Embryonic facial prominence (tissue), 1 donor: Measurements from ENCODE around the gene CEP104.
A peak's percentile ranks its signal among the peaks of the same experiment; 100 is the strongest.

Experiments used
- DNase-seq: peaks from one replicate; pipeline ENCODE4 v3.0.0-alpha.2; 2016; ENCODE audit errors: extremely low spot score

The CEP104 gene

GRCh38 chr1:3799976-3800685, 56.9 kb downstream of the CEP104 start:
- DNase-seq, result no peak

- DNase-seq, result peak; percentile 87
These were observed 60.6 kb downstream of the CEP104 start, which contains the start of gene LRRC47 for GRCh38 chr1:3796215-3797061. Gene LRRC47 (minus strand): TSS chr1:3796498. CDS start chr1:3796476, 22 bp downstream.

- no peak for DNase-seq
These were observed 61.4 kb downstream of the CEP104 start for GRCh38 chr1:3795453-3796214.

GRCh38 chr1:3790952-3791351, 66.1 kb downstream of the CEP104 start:
- DNase-seq, result no peak

- DNase-seq, result no peak
These were observed 66.5 kb downstream of the CEP104 start for GRCh38 chr1:3790500-3790923.

- DNase-seq, result no peak
These were observed 67.3 kb downstream of the CEP104 start for GRCh38 chr1:3789421-3790300.

GRCh38 chr1:3788756-3789420, 68.1 kb downstream of the CEP104 start:
- no peak for DNase-seq

- no peak for DNase-seq
These were observed 69.0 kb downstream of the CEP104 start for GRCh38 chr1:3787745-3788605.

GRCh38 chr1:3787349-3787715, 69.7 kb downstream of the CEP104 start:
- no peak for DNase-seq

- no peak for DNase-seq
These were observed 70.3 kb downstream of the CEP104 start for GRCh38 chr1:3786468-3787348.

- no peak for DNase-seq
These were observed 71.4 kb downstream of the CEP104 start for GRCh38 chr1:3785456-3786157.

- DNase-seq, result no peak
These were observed 72.0 kb downstream of the CEP104 start for GRCh38 chr1:3785045-3785444.

GRCh38 chr1:3783651-3784474, 73.1 kb downstream of the CEP104 start:
- DNase-seq, result no peak

- no peak for DNase-seq
These were observed 76.1 kb downstream of the CEP104 start for GRCh38 chr1:3780901-3781300.

GRCh38 chr1:3779912-3780416, 77.0 kb downstream of the CEP104 start:
- DNase-seq, result no peak

- DNase-seq, result no peak
These were observed 77.6 kb downstream of the CEP104 start for GRCh38 chr1:3779265-3779911.
